ENCODE results near the gene TNNI3K.

GRCh38 chr1:74432325-74432724 is 197.1 kb downstream of the TNNI3K start:
- TF ChIP-seq POLR2A (IDR thresholded peaks at IDR 0.05) (no peak), CTCF (IDR thresholded peaks at IDR 0.05) (no peak)
